D721Med (cell line): ENCODE data around the gene DCAF12.

Experiments
- DNase-seq: peaks from one replicate; pipeline ENCODE4 v3.0.0; 2011; ENCODE audit warnings: low spot score; ENCODE audit not compliant: insufficient read length
- FAIRE-seq: peaks from 2 replicates; lab custom pipeline; 2011; peaks lifted over from hg19 to GRCh38; lab: Jason Lieb, UNC
- TF ChIP-seq, protein P1 (sequence below): IDR thresholded peaks from 2 replicates; pipeline ENCODE4 v1.5.1; 2012; ENCODE audit warnings: mild to moderate bottlenecking, control low read depth; ENCODE audit not compliant: insufficient read depth; ENCODE audit errors: missing control alignments

Gene DCAF12

DNA sequence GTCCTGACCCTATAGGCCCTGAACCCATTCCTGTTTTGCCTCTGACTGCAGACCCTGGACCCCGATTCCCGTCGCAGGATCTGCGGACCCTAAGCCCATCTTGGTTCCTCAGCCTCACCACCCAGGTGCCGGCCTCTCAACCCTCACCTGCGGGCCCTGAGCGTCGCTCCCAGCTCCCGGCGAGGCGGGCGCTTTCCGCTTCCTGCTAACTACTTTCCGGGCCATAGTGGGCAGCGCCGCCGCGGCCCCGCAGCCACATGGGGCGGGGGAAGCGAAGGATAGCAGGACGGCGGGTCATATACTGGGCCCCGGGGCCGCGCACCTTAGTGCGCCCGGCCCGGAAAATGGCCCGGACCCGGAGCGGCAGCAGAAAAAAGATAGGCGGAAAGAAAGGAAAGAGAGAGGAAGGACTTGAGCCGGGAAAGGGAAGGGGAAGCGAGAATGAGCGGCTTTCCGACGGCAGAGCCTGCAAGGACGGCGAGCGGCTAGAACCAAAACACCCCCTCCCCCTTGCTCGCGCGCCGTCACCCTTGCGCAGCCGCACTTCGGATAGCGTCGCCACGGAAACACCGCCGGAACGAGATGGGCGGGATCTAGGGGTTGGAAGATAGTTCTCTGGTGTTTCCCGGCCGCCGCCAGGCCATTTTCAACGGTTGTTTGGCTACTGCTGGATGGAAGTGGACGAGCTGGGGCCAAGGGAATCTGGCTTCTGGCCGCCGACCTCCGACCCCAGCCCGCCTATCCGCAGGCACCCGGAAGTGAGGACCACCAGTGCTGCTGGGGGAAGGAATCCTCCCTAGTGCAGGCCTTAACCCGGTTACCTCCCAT lies at the start of gene DCAF12:
TSS of gene DCAF12 (minus strand) at position 492 of the 828 bp plus-strand sequence. CDS start at position 225, 267 bp downstream.
- TF ChIP-seq, protein P1, sequence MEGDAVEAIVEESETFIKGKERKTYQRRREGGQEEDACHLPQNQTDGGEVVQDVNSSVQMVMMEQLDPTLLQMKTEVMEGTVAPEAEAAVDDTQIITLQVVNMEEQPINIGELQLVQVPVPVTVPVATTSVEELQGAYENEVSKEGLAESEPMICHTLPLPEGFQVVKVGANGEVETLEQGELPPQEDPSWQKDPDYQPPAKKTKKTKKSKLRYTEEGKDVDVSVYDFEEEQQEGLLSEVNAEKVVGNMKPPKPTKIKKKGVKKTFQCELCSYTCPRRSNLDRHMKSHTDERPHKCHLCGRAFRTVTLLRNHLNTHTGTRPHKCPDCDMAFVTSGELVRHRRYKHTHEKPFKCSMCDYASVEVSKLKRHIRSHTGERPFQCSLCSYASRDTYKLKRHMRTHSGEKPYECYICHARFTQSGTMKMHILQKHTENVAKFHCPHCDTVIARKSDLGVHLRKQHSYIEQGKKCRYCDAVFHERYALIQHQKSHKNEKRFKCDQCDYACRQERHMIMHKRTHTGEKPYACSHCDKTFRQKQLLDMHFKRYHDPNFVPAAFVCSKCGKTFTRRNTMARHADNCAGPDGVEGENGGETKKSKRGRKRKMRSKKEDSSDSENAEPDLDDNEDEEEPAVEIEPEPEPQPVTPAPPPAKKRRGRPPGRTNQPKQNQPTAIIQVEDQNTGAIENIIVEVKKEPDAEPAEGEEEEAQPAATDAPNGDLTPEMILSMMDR: no peak
- FAIRE-seq (no peak), DNase-seq (peak; percentile 90)

GRCh38 chr9:34176089-34176488 lies 49.6 kb upstream of the DCAF12 start:
- TF ChIP-seq, protein P1: no peak
- FAIRE-seq: no peak
- no peak for DNase-seq

- TF ChIP-seq, protein P1: no peak
- no peak for DNase-seq
- no peak for FAIRE-seq
Observed at GRCh38 chr9:34171753-34172535, 45.4 kb upstream of the DCAF12 start.

GRCh38 chr9:34170237-34170991 lies 43.9 kb upstream of the DCAF12 start:
- no peak for FAIRE-seq

DNA sequence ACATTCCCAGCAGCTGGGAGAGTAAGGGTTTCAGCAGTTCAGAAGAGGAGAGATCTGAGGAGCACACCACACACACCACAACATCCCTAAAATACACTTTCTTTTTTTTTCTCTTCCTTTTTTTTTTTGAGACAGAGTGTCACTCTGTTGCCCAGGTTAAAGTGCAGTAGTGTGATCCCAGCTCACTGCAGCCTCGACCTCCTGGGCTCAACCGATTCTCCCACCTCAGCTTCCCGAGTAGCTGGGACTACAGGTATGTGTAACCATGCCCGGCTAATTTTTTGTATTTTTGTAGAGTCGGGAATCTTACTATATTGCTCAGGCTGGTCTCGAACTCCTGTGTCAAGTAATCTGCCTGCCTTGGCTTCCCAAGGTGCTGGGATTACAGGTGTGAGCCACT lies 42.6 kb upstream of the DCAF12 start:
- FAIRE-seq: no peak

More at GRCh38 chr9:34170237-34170991, 43.9 kb upstream of the DCAF12 start:
- TF ChIP-seq, protein P1: no peak
- no peak for DNase-seq

DNA sequence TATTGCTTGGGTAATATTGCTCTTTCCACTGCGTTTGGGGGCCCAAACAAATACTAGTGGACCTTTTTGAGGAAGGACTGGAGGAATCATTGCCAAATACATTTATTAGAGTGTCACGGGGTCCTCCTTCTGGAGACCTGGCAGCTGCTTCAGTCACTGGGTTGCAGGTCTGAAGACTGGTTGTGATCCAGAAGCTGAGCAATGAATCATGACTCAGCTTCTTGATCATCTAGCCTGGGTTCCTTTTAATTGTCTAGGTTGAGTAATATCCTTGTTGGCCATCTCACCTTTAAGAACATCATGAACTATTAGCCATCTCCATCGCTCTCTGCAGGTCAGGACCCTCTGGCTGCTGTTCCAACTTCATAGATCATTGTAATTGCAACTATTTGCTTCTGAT lies 36.9 kb upstream of the DCAF12 start:
- FAIRE-seq: no peak
- DNase-seq: no peak
- TF ChIP-seq, protein P1: no peak

More for the DNA sequence above, 42.6 kb upstream of the DCAF12 start:
- TF ChIP-seq, protein P1: no peak
- no peak for DNase-seq
